ENCODE results near the gene SETX. TPM values are rescaled to one million over a fixed set of nuclear protein-coding genes. Genes with fewer than 3 reads are reported as not detected.

The SETX gene
- total RNA-seq, 2 experiments from 2014 or later, result 54.2 to 58.0 TPM

GRCh38 chr9:132226571-132227430 is 128.0 kb downstream of the SETX start:
- CTCF ChIA-PET, result interaction anchor here (1.1 kb wide), 1 partner anchor 9 kb away, joined by 3 read pairs; no protein-coding TSS in a partner anchor
- Mint-ChIP-seq H3K9me3 (ENCODE audit: insufficient read depth) (no peaks in the 10 kb centered on the region), H3K27me3 (ENCODE audit: low read depth) (no peaks in the 10 kb centered on the region), H3K4me1 (ENCODE audit: low read depth) (peaks cover 6% of the 10 kb centered on the region), H3K27ac (no peak overlapping the region), H3K36me3 (ENCODE audit: low read depth) (no peaks in the 10 kb centered on the region), H3K4me3 (no peak overlapping the region)
- ATAC-seq, result no peak
- no peak for DNase-seq
- POLR2A ChIA-PET, result interaction anchor here (1.4 kb wide), 1 partner anchor 10 kb away, joined by 3 read pairs; no protein-coding TSS in a partner anchor

GRCh38 chr9:132224645-132225044 is 130.1 kb downstream of the SETX start:
- Mint-ChIP-seq H3K9me3 (ENCODE audit: insufficient read depth) (no peaks in the 10 kb centered on the region), H3K36me3 (ENCODE audit: low read depth) (no peaks in the 10 kb centered on the region), H3K4me3 (no peak overlapping the region), H3K27me3 (ENCODE audit: low read depth) (peaks cover 3% of the 10 kb centered on the region), H3K4me1 (ENCODE audit: low read depth) (peaks cover 6% of the 10 kb centered on the region), H3K27ac (no peak overlapping the region)
- DNase-seq (no peak), ATAC-seq (no peak)
- ChIA-PET CTCF (no interaction called here), POLR2A (no interaction called here)

GRCh38 chr9:132221941-132222340 is 132.8 kb downstream of the SETX start:
- ATAC-seq (no peak), DNase-seq (no peak)
- Mint-ChIP-seq H3K9me3 (ENCODE audit: insufficient read depth) (no peaks in the 10 kb centered on the region), H3K4me3 (no peak overlapping the region), H3K27ac (no peak overlapping the region), H3K36me3 (ENCODE audit: low read depth) (no peaks in the 10 kb centered on the region), H3K4me1 (ENCODE audit: low read depth) (peaks cover 9% of the 10 kb centered on the region), H3K27me3 (ENCODE audit: low read depth) (peaks cover 7% of the 10 kb centered on the region)
- POLR2A ChIA-PET, result no interaction called here
- CTCF ChIA-PET, result no interaction called here

GRCh38 chr9:132218208-132218607 is 136.6 kb downstream of the SETX start:
- POLR2A ChIA-PET, result no interaction called here
- H3K9me3 Mint-ChIP-seq (ENCODE audit: insufficient read depth), result no peaks in the 10 kb centered on the region
- CTCF ChIA-PET, result interaction anchor here (3.6 kb wide), 1 partner anchor 18 kb away, joined by 12 read pairs; no protein-coding TSS in a partner anchor
- peaks cover 7% of the 10 kb centered on the region for H3K27me3 Mint-ChIP-seq (ENCODE audit: low read depth)
- H3K4me3 Mint-ChIP-seq, result no peak overlapping the region
- DNase-seq (no peak), ATAC-seq (no peak)
- H3K4me1 Mint-ChIP-seq (ENCODE audit: low read depth), result peaks cover 9% of the 10 kb centered on the region
- H3K27ac Mint-ChIP-seq, result no peak overlapping the region
- no peaks in the 10 kb centered on the region for H3K36me3 Mint-ChIP-seq (ENCODE audit: low read depth)

- no peak for DNase-seq
- H3K27me3 Mint-ChIP-seq (ENCODE audit: low read depth), result peaks cover 7% of the 10 kb centered on the region
- peaks cover 9% of the 10 kb centered on the region for H3K4me1 Mint-ChIP-seq (ENCODE audit: low read depth)
- no peak overlapping the region for H3K27ac Mint-ChIP-seq
- H3K4me3 Mint-ChIP-seq, result no peak overlapping the region
- H3K9me3 Mint-ChIP-seq (ENCODE audit: insufficient read depth), result no peaks in the 10 kb centered on the region
- POLR2A ChIA-PET, result no interaction called here
- no peak for ATAC-seq
- CTCF ChIA-PET, result interaction anchor here (3.6 kb wide), 1 partner anchor 20 kb away, joined by 12 read pairs; no protein-coding TSS in a partner anchor
- no peaks in the 10 kb centered on the region for H3K36me3 Mint-ChIP-seq (ENCODE audit: low read depth)
Observed at GRCh38 chr9:132216861-132217619, 137.7 kb downstream of the SETX start.

- peaks cover 3% of the 10 kb centered on the region for H3K27me3 Mint-ChIP-seq (ENCODE audit: low read depth)
- CTCF ChIA-PET, result no interaction called here
Observed at GRCh38 chr9:132214027-132214622, 140.7 kb downstream of the SETX start.

GRCh38 chr9:132211570-132211969 is 143.2 kb downstream of the SETX start:
- no peaks in the 10 kb centered on the region for H3K36me3 Mint-ChIP-seq (ENCODE audit: low read depth)
- no peak overlapping the region for H3K27ac Mint-ChIP-seq
- CTCF ChIA-PET, result no interaction called here

More at GRCh38 chr9:132214027-132214622, 140.7 kb downstream of the SETX start:
- Mint-ChIP-seq H3K9me3 (ENCODE audit: insufficient read depth) (no peaks in the 10 kb centered on the region), H3K4me3 (no peak overlapping the region), H3K4me1 (ENCODE audit: low read depth) (peaks cover 11% of the 10 kb centered on the region), H3K36me3 (ENCODE audit: low read depth) (no peaks in the 10 kb centered on the region), H3K27ac (no peak overlapping the region)
- no peak for DNase-seq
- POLR2A ChIA-PET, result no interaction called here
- ATAC-seq, result no peak

More at GRCh38 chr9:132211570-132211969, 143.2 kb downstream of the SETX start:
- DNase-seq (no peak), ATAC-seq (no peak)
- Mint-ChIP-seq H3K4me3 (no peak overlapping the region), H3K9me3 (ENCODE audit: insufficient read depth) (no peaks in the 10 kb centered on the region), H3K4me1 (ENCODE audit: low read depth) (peaks cover 10% of the 10 kb centered on the region), H3K27me3 (ENCODE audit: low read depth) (no peaks in the 10 kb centered on the region)
- POLR2A ChIA-PET, result no interaction called here

Other genes with a start within 250 kb of the SETX start
- gene NTNG2, start 192.9 kb downstream of the SETX start, total RNA-seq, result 1 to 10 TPM; 3.8 to 4.8 TPM
- 10 to 100 TPM; 32.3 to 35.1 TPM for gene TTF1, start 51.9 kb upstream of the SETX start, total RNA-seq
- not detected for gene CFAP77, start 55.2 kb upstream of the SETX start, total RNA-seq
- gene BARHL1, start 227.6 kb upstream of the SETX start, total RNA-seq, result not detected

All from activated CD8-positive, alpha-beta T cell treated with anti-CD3 and anti-CD28 coated beads, Interleukin-2, amount 10 ng/mL, durations not matched to agents 7 days and 5 days (primary cell).